ENCODE data around the gene PADI1. TPM values are rescaled to one million over a fixed set of nuclear protein-coding genes. Genes with fewer than 3 reads are reported as not detected.

PADI1 gene
- total RNA-seq, 4 donors from 2014 or later: 2.1 TPM; not detected in 3

DNA sequence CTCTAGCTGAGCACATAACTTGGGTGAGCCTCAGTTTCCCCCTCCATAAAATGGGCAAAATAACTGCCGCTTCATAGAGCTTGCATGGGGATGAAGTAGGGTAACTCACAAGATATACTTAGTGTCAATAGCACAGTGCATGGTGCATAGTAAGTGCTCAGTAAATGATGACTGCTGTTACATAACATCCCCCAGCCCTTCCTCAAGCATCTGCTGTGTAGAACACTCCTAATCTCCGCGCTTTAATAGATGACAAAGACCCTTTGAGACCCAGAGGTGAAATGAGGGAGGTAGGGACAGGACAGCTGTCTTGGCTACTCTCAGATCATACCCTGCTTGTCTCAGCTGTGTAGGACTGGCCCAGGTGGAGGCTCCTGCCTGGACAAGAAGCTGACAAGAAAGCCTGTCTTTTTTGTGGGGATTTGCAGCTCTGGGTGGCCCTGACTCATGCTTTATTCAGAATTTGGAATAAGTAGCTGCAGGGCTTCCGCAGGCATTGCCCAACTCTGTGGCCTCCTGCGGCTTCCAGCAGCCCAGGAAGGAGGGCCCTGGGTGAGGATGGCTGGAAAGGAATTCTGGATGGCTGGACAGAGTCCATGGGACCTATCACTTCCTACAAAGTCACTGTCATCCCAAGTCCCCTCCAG lies 82.3 kb downstream of the PADI1 start:
- no peak overlapping the region for H3K27ac ChIP-seq (replicated peaks in 1 of 4)
- H3K4me1 ChIP-seq: peaks cover 0 to 4% (median 0%) of the 10 kb centered on the region in 4 donors
- H3K9me3 ChIP-seq: no peaks in the 10 kb centered on the region
- TF ChIP-seq EP300 (IDR thresholded peaks at IDR 0.05) (no peak), POLR2A (IDR thresholded peaks at IDR 0.05; ENCODE audit: low read depth) (no peak), POLR2AphosphoS5 (IDR thresholded peaks at IDR 0.05) (no peak)
- TF ChIP-seq, protein P1, sequence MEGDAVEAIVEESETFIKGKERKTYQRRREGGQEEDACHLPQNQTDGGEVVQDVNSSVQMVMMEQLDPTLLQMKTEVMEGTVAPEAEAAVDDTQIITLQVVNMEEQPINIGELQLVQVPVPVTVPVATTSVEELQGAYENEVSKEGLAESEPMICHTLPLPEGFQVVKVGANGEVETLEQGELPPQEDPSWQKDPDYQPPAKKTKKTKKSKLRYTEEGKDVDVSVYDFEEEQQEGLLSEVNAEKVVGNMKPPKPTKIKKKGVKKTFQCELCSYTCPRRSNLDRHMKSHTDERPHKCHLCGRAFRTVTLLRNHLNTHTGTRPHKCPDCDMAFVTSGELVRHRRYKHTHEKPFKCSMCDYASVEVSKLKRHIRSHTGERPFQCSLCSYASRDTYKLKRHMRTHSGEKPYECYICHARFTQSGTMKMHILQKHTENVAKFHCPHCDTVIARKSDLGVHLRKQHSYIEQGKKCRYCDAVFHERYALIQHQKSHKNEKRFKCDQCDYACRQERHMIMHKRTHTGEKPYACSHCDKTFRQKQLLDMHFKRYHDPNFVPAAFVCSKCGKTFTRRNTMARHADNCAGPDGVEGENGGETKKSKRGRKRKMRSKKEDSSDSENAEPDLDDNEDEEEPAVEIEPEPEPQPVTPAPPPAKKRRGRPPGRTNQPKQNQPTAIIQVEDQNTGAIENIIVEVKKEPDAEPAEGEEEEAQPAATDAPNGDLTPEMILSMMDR (IDR thresholded peaks at IDR 0.05): no peak
- H3K36me3 ChIP-seq: no peaks in the 10 kb centered on the region
- intact Hi-C loops (cut with DNase I): no loop called here
- DNase-seq (ENCODE audit: extremely low spot score): no peak
- WGBS: 92% methylated on average over 3 of the region's 5 CpGs
- H3K4me3 ChIP-seq: no peak overlapping the region
- H3K27me3 ChIP-seq: peaks cover 0 to 70% (median 0%) of the 10 kb centered on the region in 4 donors

DNA sequence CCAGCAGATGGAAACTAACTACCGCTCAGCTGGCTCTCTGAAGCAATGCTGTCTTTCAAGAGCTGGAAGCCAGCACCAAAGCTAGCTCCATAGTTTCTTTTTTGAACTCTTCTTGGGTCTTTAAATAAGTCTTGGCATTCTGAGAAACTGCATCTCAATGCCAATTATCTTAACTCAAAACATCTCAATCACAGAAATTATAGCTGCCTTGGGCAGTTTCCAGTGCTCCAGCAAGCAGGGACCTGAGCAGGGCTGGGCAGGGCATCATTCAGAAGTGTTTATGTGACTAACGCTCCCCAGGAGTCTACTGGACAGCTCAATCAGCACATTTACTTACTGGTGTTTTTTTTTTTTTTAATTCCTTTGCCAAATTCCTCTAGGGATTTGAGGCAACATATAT lies 84.8 kb downstream of the PADI1 start:
- Histone ChIP-seq H3K4me1 (peaks cover 0 to 4% (median 0%) of the 10 kb centered on the region in 4 donors), H3K36me3 (no peaks in the 10 kb centered on the region), H3K27me3 (peaks cover 0 to 63% (median 0%) of the 10 kb centered on the region in 4 donors), H3K9me3 (no peaks in the 10 kb centered on the region), H3K4me3 (no peak overlapping the region), H3K27ac (replicated peaks in 1 of 4) (no peak overlapping the region)
- intact Hi-C loops (cut with DNase I): no loop called here
- WGBS: 15% methylated on average over 1 of the region's 2 CpGs
- no peak for DNase-seq (ENCODE audit: extremely low spot score)
- no peak for TF ChIP-seq POLR2A (IDR thresholded peaks at IDR 0.05; ENCODE audit: low read depth)
- TF ChIP-seq EP300 (IDR thresholded peaks at IDR 0.05): no peak
- TF ChIP-seq, protein P1 (IDR thresholded peaks at IDR 0.05): no peak
- TF ChIP-seq POLR2AphosphoS5 (IDR thresholded peaks at IDR 0.05): no peak

DNA sequence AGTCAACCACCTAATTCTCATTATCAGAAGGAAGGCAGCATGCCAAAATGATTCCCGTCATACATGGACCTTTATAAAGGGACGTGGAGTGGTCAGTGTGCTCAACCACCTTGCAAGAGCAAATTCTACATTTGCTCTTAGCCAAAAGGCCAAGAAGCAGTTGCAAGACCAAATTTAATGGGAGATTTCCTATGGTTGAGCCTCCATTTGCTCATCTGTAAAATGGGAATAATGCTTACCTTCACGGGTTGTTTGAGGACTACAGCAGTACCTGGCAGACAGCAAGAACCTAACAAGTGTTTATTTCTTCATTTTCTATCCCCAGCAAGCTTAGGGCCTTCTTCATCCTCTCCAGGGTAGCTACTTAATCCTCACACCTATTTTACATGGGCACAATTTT lies 85.6 kb downstream of the PADI1 start:
- no peak for DNase-seq (ENCODE audit: extremely low spot score)
- Histone ChIP-seq H3K27ac (replicated peaks in 1 of 4) (no peak overlapping the region), H3K36me3 (no peaks in the 10 kb centered on the region), H3K4me1 (peaks cover 0 to 4% (median 0%) of the 10 kb centered on the region in 4 donors), H3K4me3 (no peak overlapping the region), H3K9me3 (no peaks in the 10 kb centered on the region), H3K27me3 (peaks cover 0 to 62% (median 0%) of the 10 kb centered on the region in 4 donors)
- no peak for TF ChIP-seq POLR2AphosphoS5 (IDR thresholded peaks at IDR 0.05)
- TF ChIP-seq EP300 (IDR thresholded peaks at IDR 0.05): no peak
- no peak for TF ChIP-seq POLR2A (IDR thresholded peaks at IDR 0.05; ENCODE audit: low read depth)
- TF ChIP-seq, protein P1 (IDR thresholded peaks at IDR 0.05): no peak
- WGBS: 92% methylated on average over 3 of the region's 3 CpGs
- intact Hi-C loops (cut with DNase I): no loop called here

DNA sequence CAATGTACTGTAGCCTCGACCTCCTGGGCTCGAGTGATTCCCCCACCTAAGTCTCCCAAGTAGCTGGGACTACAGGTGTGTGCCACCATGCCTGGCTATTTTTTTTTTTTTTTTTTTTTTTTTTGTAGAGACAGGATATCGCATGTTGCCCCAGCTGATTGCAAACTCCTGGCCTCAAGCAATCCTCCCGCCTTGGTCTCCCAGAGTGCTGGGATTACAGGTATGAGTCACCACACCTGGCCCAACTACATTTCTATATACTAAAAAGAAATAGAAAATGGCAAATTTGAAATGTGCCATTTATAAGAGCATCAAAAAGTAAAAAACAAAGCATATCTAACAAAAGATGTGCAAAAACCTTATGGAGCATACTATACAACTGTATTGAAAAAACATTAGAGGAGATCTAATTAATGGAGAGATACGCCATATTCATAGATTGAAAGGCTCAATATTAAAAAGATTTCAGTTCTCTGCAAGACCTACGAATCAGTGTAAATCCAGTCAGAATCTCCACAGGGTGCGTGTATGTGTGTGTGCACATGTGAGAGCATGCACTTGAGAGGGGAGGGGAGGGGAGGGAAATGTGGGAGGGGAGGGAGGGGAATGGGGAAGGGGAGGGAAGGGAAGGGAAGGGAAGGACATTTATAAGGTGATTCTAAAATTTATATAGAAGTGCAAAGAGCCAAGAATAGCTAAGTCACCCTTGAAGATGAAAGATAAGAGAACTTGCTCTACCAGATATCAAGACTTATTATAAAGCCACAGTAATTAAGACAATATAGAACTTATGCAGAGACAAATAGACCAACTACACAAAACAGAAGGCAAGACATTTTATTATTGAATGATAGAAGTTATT lies 87.6 kb downstream of the PADI1 start:
- Histone ChIP-seq H3K4me3 (no peak overlapping the region), H3K27ac (replicated peaks in 1 of 4) (no peak overlapping the region), H3K9me3 (no peaks in the 10 kb centered on the region), H3K4me1 (peaks cover 0 to 4% (median 0%) of the 10 kb centered on the region in 4 donors), H3K27me3 (peaks cover 0 to 48% (median 0%) of the 10 kb centered on the region in 4 donors), H3K36me3 (no peaks in the 10 kb centered on the region)
- 60% methylated on average over 7 of the region's 7 CpGs for WGBS
- TF ChIP-seq EP300 (IDR thresholded peaks at IDR 0.05) (no peak), POLR2AphosphoS5 (IDR thresholded peaks at IDR 0.05) (no peak), POLR2A (IDR thresholded peaks at IDR 0.05; ENCODE audit: low read depth) (no peak)
- TF ChIP-seq, protein P1 (IDR thresholded peaks at IDR 0.05): no peak
- no peak for DNase-seq (ENCODE audit: extremely low spot score)
- intact Hi-C loops (cut with DNase I): no loop called here
